ENCODE results near the gene AIG1.

AIG1 gene

DNA sequence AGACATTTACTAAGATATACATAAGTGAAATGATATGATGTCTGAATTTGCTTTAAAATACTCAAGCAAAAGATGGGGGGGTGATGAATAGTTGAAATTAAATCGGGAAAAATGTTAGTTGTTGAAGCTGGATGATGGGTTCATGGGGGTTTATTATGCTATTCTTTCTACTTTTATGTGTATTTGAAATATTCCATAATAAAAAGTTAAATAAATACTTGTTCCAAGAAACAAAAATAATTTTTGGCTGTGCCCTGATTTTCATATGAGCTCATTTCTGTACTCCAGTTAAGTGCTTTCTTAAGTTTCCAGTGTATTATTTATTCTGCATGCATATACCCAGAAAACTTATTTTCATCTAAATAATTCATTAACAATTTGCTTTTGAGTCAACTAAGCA is 138.6 kb downstream of the AIG1 start:
- no peak for ATAC-seq (replicated peaks)
- Mint-ChIP-seq H3K36me3 (peaks cover 8 to 25% of the 10 kb centered on the region in 2 donors), H3K4me3 (no peak overlapping the region), H3K27ac (no peak overlapping the region), H3K27me3 (no peaks in the 10 kb centered on the region), H3K9me3 (peaks cover 3 to 5% of the 10 kb centered on the region in 2 donors), H3K4me1 (peaks cover 8 to 14% of the 10 kb centered on the region in 2 donors)
- DNase-seq = no peak

DNA sequence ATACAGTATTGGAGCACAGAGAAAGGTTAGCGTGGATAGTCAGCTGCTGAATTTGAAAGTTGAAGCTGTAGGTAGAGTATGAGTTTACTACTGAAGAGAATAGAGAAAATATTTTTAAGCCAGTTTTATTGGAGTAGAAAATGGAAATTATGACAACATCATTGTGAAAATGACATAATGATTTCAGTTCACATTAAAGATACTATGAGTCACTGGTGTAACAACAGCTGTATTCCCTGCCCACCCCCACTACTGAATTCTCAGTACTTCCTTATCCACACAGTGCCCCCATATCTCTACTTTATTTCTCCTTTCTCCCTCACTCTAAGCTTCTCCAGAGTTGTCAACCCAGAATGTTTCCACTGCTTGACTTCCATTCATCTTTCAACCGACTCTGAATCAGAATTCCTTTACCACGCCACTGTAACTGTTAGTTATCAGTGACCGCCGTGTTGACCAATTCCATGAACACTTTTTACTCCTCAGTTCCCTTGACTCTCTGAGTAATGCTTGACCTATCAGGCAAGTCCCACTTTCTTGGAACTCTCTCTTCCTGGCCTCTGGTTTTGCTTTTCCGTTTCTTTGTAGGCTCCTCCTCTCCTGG is 139.6 kb downstream of the AIG1 start:
- Mint-ChIP-seq H3K4me1 (peaks cover 8 to 14% of the 10 kb centered on the region in 2 donors), H3K27me3 (no peaks in the 10 kb centered on the region), H3K27ac (no peak overlapping the region), H3K4me3 (no peak overlapping the region), H3K9me3 (peaks cover 3 to 5% of the 10 kb centered on the region in 2 donors), H3K36me3 (peaks cover 6 to 18% of the 10 kb centered on the region in 2 donors)
- DNase-seq (no peak), ATAC-seq (replicated peaks) (no peak)

DNA sequence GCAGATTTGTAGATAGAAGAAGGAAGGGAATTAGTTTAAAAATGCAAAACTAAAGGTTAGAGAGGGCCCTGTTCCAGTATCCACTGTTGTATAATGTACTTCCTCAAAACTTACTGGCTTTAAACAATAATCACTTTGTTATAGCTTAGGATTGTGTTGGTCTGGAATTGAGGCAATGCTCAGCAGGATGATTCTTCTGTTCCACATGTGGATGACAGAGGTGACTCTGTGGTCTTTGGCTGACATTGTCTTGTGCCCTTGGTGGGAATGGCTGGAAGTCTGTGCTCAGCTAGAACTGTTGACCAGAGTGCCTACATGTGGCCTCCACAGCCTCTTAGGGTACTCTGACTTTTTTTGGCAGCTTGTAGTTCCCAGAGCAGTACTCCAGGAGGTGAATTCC is 143.4 kb downstream of the AIG1 start:
- H3K4me1 Mint-ChIP-seq = peaks cover 4 to 14% of the 10 kb centered on the region in 2 donors
- no peak for DNase-seq
- no peak overlapping the region for H3K27ac Mint-ChIP-seq
- H3K9me3 Mint-ChIP-seq = peaks cover 3 to 5% of the 10 kb centered on the region in 2 donors
- no peak for ATAC-seq (replicated peaks)
- H3K27me3 Mint-ChIP-seq = no peaks in the 10 kb centered on the region
- no peak overlapping the region for H3K4me3 Mint-ChIP-seq
- peaks cover 6 to 15% of the 10 kb centered on the region in 2 donors for H3K36me3 Mint-ChIP-seq

DNA sequence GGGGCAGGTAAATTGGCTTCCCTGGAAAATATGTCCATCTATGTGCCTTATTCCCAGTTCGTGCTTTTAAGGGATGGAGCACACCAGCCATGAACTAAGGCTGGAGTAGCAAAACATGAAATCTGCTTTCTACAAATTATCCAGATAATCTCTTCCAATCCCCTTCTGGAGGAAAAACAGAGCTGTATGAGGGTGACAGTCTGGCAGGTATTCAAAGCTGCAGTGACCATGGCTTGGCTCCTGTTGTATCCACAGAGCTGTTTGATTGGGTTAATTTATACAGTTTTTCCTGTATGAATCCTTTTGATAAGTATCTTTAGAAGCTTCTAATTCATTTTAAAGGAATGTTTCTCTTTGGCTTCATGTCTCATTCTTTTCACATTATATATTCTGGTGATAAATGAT is 144.4 kb downstream of the AIG1 start:
- no peak overlapping the region for H3K27ac Mint-ChIP-seq

DNA sequence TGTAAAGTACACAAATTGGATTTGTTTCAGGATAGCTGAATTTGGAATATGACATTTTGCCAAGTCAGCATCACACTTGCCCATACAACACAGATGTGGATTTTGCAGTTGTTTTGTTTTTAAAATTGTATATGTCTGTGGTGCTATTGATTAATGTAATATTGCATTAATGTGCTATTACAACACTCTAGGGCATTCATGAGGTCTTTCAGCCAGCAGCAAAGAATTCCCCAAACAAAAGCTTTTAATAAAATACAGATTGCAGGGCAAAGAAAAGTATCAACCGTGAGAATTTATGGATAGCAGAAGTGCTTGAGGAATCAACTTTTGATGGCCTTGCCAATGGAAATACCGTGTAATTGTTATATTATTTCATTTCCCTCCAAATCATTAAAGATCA is 144.9 kb downstream of the AIG1 start:
- Mint-ChIP-seq H3K27me3 (no peaks in the 10 kb centered on the region), H3K9me3 (peaks cover 9% of the 10 kb centered on the region in 2 donors), H3K27ac (no peak overlapping the region), H3K4me3 (no peak overlapping the region), H3K4me1 (peaks cover 0 to 3% of the 10 kb centered on the region in 2 donors), H3K36me3 (peaks cover 14 to 21% of the 10 kb centered on the region in 2 donors)
- DNase-seq (no peak), ATAC-seq (replicated peaks) (no peak)

More for the DNA sequence above, 144.4 kb downstream of the AIG1 start:
- ATAC-seq (replicated peaks) (no peak), DNase-seq (no peak)
- Mint-ChIP-seq H3K9me3 (peaks cover 8 to 9% of the 10 kb centered on the region in 2 donors), H3K36me3 (peaks cover 11 to 22% of the 10 kb centered on the region in 2 donors), H3K4me1 (peaks cover 3 to 8% of the 10 kb centered on the region in 2 donors), H3K27me3 (no peaks in the 10 kb centered on the region), H3K4me3 (no peak overlapping the region)

DNA sequence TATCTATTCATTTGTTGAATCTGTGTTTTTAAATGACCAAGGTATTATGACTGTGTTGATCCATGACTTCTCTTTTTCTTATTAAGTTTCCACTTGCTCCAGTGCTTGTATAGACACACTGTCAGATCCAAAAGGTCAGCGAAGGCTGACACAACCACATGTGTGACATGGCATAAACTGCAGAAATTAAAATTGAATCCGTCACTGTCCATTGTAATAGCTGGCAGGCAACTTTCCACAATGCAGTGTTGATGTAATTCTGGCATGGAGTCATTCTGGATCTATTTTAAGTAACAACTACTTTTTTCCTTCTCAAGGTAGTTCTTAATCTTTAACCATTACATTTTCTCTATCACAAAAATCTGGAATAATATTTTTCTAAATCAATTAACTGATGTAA is 145.3 kb downstream of the AIG1 start:
- no peak overlapping the region for H3K4me3 Mint-ChIP-seq
- no peaks in the 10 kb centered on the region for H3K27me3 Mint-ChIP-seq
- DNase-seq (no peak), ATAC-seq (replicated peaks) (no peak)
- H3K4me1 Mint-ChIP-seq = no peaks in the 10 kb centered on the region
- no peak overlapping the region for H3K27ac Mint-ChIP-seq
- H3K9me3 Mint-ChIP-seq = peaks cover 9% of the 10 kb centered on the region in 2 donors
- peaks cover 14 to 18% of the 10 kb centered on the region in 2 donors for H3K36me3 Mint-ChIP-seq

DNA sequence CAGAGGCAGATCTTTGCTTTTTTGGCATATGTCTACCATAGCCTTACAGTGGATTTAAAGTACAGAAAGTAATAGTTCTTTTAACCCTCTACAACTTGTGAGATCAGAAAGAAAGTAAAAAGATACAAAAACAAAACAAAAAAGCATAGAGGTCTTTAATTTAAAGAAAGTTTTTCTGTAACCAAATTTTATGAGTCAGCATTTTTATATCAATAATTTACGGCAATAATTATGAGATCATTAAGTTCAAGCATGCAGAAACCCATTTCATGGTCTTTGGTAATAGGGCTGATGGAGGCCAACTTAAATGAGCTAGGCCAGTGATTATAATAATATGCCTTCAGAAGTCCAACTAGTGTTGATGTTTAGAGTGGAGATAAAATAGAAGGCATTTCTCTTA is 145.9 kb downstream of the AIG1 start:
- no peaks in the 10 kb centered on the region for H3K4me1 Mint-ChIP-seq

DNA sequence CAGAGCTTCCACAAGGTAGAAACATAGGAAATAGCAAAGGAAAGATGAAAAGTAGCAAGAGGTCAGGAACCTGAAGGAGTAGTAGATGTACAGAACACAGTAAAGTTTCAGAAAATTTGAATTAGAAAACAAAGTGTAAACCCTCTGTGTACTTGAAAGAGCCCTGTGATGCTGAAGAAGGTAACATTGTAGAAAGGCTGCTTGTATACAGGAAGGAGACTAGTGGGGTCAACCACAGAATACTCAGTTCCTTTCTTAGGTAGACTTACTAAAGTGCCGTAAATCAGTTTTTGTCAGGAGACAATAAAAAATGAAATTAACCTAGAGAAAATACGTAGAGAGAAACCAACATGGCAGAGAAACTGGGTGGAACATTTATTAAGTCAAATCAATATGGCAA is 149.7 kb downstream of the AIG1 start:
- peaks cover 4 to 6% of the 10 kb centered on the region in 2 donors for H3K9me3 Mint-ChIP-seq
- DNase-seq (no peak), ATAC-seq (replicated peaks) (no peak)
- peaks cover 8% of the 10 kb centered on the region in 2 donors for H3K36me3 Mint-ChIP-seq
- H3K27me3 Mint-ChIP-seq = no peaks in the 10 kb centered on the region
- no peak overlapping the region for H3K4me3 Mint-ChIP-seq
- no peaks in the 10 kb centered on the region for H3K4me1 Mint-ChIP-seq
- no peak overlapping the region for H3K27ac Mint-ChIP-seq

More for the DNA sequence above, 145.9 kb downstream of the AIG1 start:
- ATAC-seq (replicated peaks) (no peak), DNase-seq (no peak)
- Mint-ChIP-seq H3K27ac (no peak overlapping the region), H3K27me3 (no peaks in the 10 kb centered on the region), H3K9me3 (peaks cover 9% of the 10 kb centered on the region in 2 donors), H3K36me3 (peaks cover 14 to 18% of the 10 kb centered on the region in 2 donors), H3K4me3 (no peak overlapping the region)

DNA sequence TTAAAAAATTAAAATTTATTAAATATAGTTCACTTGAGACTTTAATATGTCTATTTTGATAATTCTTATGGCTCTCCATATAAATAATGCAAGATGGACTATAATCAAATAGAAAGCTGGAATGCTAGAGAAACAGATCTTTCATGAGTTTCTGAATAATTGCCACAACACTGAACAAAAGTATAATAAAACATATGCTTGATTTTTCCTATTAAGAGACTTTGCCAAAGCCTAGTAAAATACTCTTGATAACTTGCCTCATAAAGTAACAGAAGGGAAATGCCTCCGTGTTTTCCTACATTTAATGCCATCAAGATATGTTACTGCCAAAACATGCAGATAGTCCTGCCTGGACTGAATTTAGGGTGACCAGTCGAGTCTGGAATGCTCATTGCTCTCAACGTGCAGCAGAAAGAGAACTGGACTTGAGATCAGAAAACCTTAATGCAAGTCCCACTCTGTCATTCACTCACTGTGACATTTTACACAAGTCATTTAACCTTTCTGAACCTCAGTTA is 153.2 kb downstream of the AIG1 start:
- Mint-ChIP-seq H3K4me3 (no peak overlapping the region), H3K9me3 (peaks cover 4 to 6% of the 10 kb centered on the region in 2 donors), H3K27me3 (no peaks in the 10 kb centered on the region), H3K4me1 (no peaks in the 10 kb centered on the region), H3K36me3 (peaks cover 8% of the 10 kb centered on the region in 2 donors), H3K27ac (no peak overlapping the region)
- ATAC-seq (replicated peaks) (no peak), DNase-seq (no peak)

DNA sequence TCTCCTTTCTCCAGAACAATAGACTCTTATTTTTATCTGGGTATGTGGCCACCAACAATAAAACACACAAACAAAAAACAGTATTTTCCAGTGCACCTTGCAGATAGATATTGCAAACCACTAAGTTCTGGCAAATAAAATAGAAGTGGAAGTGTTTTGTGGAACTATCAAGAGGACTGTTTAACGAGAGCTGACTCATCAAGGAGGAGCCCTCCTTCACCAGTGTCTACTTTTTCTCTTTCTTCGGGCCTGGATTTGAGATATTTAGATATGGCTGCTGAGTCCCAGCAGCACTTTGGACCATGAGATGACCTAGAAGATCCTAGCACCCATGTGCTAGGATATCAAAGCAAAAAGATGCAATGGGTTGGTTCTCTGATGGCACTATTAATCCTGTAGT is 154.7 kb downstream of the AIG1 start:
- Mint-ChIP-seq H3K27ac (no peak overlapping the region), H3K4me3 (no peak overlapping the region), H3K9me3 (peaks cover 0 to 1% of the 10 kb centered on the region in 2 donors), H3K4me1 (no peaks in the 10 kb centered on the region), H3K36me3 (peaks cover 5 to 7% of the 10 kb centered on the region in 2 donors), H3K27me3 (no peaks in the 10 kb centered on the region)
- ATAC-seq (replicated peaks) (no peak), DNase-seq (no peak)

DNA sequence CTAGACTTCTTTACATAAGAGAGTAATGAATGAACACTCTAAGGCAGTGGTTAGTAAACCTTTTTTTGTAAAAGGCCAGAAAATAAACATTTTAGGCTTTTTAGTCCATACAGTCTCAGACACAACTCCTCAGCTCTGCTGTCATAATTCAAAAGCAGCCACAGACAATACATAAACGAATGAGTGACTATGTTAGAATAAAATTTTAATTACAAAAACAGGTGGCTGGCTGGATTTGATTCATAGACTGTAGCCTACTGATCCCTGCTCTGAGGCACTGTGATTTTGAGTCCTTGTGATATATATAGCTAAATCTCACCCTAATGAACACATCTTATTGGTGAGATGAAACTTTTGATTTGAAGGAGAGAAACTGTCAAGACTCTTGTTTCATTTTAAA is 155.1 kb downstream of the AIG1 start:
- no peak overlapping the region for H3K27ac Mint-ChIP-seq
- H3K36me3 Mint-ChIP-seq = peaks cover 5% of the 10 kb centered on the region in 2 donors
- no peak overlapping the region for H3K4me3 Mint-ChIP-seq
- no peaks in the 10 kb centered on the region for H3K27me3 Mint-ChIP-seq
- DNase-seq (no peak), ATAC-seq (replicated peaks) (no peak)
- H3K9me3 Mint-ChIP-seq = no peaks in the 10 kb centered on the region
- no peaks in the 10 kb centered on the region for H3K4me1 Mint-ChIP-seq

DNA sequence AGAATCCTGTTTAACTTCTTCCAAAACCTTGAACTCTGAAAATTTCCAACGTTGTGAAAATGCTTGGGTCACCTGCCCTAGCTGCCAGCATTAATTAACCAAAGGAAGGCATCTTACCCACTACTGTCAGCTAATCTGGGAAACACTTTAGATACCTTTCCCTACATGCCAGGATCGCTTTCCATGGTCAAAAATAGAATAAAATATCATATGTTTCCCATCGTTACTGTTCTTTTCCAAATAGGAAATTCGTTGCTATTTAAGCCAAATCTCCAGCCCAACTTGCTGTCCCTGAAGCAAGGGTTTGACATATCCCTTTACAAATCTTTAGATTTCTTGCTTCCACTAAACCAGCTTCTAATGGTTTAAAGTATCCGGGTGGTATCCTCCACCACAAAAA is 157.5 kb downstream of the AIG1 start:
- H3K9me3 Mint-ChIP-seq = no peaks in the 10 kb centered on the region
- DNase-seq = no peak
- H3K27ac Mint-ChIP-seq = no peak overlapping the region
- H3K4me3 Mint-ChIP-seq = no peak overlapping the region
- H3K4me1 Mint-ChIP-seq = no peaks in the 10 kb centered on the region
- H3K27me3 Mint-ChIP-seq = no peaks in the 10 kb centered on the region
- H3K36me3 Mint-ChIP-seq = peaks cover 5% of the 10 kb centered on the region in 2 donors
- no peak for ATAC-seq (replicated peaks)

DNA sequence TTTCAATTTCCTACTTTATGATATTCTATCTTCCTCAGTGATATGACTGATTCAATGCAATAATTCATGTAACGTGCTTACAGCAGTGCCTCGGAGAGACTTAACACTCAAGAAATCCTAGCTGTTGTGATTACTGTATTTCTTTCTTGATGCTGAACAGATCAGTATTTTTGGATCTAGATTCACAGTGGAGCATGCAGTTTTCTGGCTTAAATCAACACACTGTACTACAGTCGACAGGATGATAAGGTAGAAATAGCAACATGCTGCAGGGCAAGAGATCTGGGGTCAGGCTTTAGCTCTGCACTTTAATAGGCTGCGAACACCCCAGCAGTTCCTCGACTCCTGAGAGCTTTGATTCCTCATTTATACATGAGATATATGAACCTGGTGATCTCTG is 161.0 kb downstream of the AIG1 start:
- DNase-seq = no peak
- Mint-ChIP-seq H3K27me3 (no peaks in the 10 kb centered on the region), H3K9me3 (no peaks in the 10 kb centered on the region), H3K4me3 (no peak overlapping the region), H3K4me1 (no peaks in the 10 kb centered on the region), H3K36me3 (peaks cover 5% of the 10 kb centered on the region in 2 donors), H3K27ac (no peak overlapping the region)
- no peak for ATAC-seq (replicated peaks)

DNA sequence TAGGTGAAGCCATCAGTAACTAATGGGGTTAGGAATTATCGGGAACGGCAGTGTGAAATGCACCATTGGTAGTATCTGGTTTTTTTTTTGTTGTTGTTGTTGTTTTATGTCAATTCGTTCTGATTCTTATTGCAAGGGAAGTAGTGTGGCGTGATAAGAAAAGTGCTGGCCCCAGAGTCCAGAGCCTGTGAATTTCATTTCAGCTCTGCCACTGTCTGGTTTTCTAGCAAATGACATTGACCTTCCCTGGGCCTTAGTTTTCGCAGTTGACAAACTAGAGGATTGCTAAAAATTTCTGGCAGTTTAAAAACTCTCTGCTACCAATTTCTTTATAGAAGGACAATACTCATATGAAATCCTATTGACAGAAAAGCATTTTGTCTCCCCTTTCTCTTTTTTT is 161.6 kb downstream of the AIG1 start:
- no peak overlapping the region for H3K4me3 Mint-ChIP-seq
- ATAC-seq (replicated peaks) (no peak), DNase-seq (no peak)
- no peak overlapping the region for H3K27ac Mint-ChIP-seq
- H3K9me3 Mint-ChIP-seq = no peaks in the 10 kb centered on the region
- no peaks in the 10 kb centered on the region for H3K27me3 Mint-ChIP-seq
- peaks cover 5% of the 10 kb centered on the region in 2 donors for H3K36me3 Mint-ChIP-seq
- no peaks in the 10 kb centered on the region for H3K4me1 Mint-ChIP-seq

DNA sequence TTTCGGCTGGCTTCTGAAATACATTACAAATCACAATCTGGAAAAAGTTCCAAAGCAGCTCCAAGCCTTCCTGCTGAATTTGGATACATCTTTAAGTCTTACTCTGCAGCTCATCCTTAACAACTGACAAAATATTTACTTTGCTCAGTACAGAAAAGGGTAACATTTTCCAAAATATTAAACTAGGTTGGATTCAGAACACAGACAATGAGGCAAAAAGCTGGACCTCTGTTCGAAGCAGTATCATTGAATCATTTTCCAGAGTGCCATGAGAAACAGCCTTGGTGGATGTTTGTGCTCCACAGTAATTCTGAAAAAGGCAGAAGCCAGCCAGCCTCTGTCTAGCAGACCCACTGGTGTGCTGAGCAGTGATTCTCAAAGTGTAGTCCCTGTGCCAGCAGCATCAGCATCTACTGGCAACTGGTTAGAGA is 162.1 kb downstream of the AIG1 start:
- DNase-seq (no peak), ATAC-seq (replicated peaks) (no peak)
- no peak overlapping the region for H3K27ac Mint-ChIP-seq
- H3K27me3 Mint-ChIP-seq = no peaks in the 10 kb centered on the region
- H3K4me1 Mint-ChIP-seq = no peaks in the 10 kb centered on the region
- H3K36me3 Mint-ChIP-seq = peaks cover 5% of the 10 kb centered on the region in 2 donors
- H3K9me3 Mint-ChIP-seq = no peaks in the 10 kb centered on the region
- H3K4me3 Mint-ChIP-seq = no peak overlapping the region
